RWPE1 (cell line): ENCODE measurements around the gene BCL7C.

Source experiments
- CTCF ChIA-PET: fragments of 350-600 bp; sonication (Branson Sonifier 250); formaldehyde crosslinking; extraction: SDS; loops from one replicate; lab custom pipeline; 2021; lab: Yijun Ruan, JAX
- POLR2A ChIA-PET: fragments of 400-600 bp; formaldehyde crosslinking; extraction: SDS; loops from one replicate; lab custom pipeline; 2020; ENCODE audit warnings: antibody characterized with exemption; ENCODE audit not compliant: low non-redundant PET; lab: Yijun Ruan, JAX
- DNase-seq: peaks from one replicate; pipeline ENCODE4 v3.0.0; 2012; ENCODE audit warnings: low spot score
- H3K27ac ChIP-seq: fragments of 450-650 bp; 2 replicates; pipeline ENCODE4 v1.5.1; 2017
- TF ChIP-seq, protein P1 (sequence below): fragments of 450-650 bp; conservative IDR thresholded peaks from 2 replicates; pipeline ENCODE4 v1.5.1; 2017; ENCODE audit warnings: low read depth, mild to moderate bottlenecking

The BCL7C gene

DNA sequence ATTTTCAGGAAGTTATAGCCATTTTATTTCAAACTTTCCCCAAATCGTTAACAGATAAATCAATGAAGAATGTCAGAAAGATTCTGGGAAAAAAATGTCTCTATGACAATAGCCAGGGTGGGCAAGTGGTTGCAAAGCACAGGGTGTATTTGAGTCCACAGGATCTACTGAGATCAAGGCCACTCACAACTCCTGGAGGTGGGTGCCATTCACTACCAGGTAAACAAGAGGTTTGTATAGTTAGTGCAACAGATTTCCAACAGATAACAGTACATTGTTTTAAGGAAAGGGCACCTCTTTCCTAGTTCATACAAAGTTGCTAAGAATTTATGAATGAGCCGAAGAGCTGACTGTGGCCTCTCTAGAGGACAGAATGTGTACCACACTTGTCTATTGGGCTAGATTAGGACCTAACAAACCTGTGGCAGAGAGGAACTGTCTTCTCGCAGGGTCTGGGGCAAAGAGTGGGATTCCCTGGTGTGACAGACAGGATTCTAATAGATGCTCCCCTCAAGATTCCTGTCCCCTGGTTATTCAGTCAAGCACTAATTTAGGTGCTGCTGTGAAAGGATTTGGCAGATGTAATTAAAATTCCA is 54.9 kb downstream of the BCL7C start:
- no peak for DNase-seq
- TF ChIP-seq, protein P1, sequence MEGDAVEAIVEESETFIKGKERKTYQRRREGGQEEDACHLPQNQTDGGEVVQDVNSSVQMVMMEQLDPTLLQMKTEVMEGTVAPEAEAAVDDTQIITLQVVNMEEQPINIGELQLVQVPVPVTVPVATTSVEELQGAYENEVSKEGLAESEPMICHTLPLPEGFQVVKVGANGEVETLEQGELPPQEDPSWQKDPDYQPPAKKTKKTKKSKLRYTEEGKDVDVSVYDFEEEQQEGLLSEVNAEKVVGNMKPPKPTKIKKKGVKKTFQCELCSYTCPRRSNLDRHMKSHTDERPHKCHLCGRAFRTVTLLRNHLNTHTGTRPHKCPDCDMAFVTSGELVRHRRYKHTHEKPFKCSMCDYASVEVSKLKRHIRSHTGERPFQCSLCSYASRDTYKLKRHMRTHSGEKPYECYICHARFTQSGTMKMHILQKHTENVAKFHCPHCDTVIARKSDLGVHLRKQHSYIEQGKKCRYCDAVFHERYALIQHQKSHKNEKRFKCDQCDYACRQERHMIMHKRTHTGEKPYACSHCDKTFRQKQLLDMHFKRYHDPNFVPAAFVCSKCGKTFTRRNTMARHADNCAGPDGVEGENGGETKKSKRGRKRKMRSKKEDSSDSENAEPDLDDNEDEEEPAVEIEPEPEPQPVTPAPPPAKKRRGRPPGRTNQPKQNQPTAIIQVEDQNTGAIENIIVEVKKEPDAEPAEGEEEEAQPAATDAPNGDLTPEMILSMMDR, result no peak
- POLR2A ChIA-PET, result interaction anchor here (1.5 kb wide), 1 partner anchor 24 kb away, joined by 6 read pairs; no protein-coding TSS in a partner anchor
- no peak overlapping the region for H3K27ac ChIP-seq
- CTCF ChIA-PET, result interaction anchor here (0.6 kb wide), 1 partner anchor 137 kb away, joined by 3 read pairs; no protein-coding TSS in a partner anchor

- TF ChIP-seq, protein P1, result no peak
- no peak overlapping the region for H3K27ac ChIP-seq
- POLR2A ChIA-PET, result no interaction called here
- CTCF ChIA-PET, result no interaction called here
- DNase-seq, result no peak
Observed at GRCh38 chr16:30837904-30838303, 56.0 kb downstream of the BCL7C start.
